ENCODE measurements around the gene POTEF. TPM values are rescaled to one million over a fixed set of nuclear protein-coding genes. Genes with fewer than 3 reads are reported as not detected.
"Not testable (repeated sequence)": the region's sequence is repeated elsewhere in the genome, so short reads cannot be mapped to it uniquely, and the experiment has no call there.

POTEF gene
- total RNA-seq = under 1 TPM in 1 of 4 donors, not detected in 3; 0.27 TPM

- WGBS, 2 donors = 89 to 93% methylated on average over 20 to 29 of the region's 29 CpGs
These were observed at the start of gene POTEF for GRCh38 chr2:130129120-130129829. Gene POTEF, minus strand, starts transcription at chr2:130129222. Its CDS starts 8,707 bp downstream, at chr2:130120515.

GRCh38 chr2:130174866-130175265 lies 45.8 kb upstream of the POTEF start:
- peaks cover 12 to 32% of the 10 kb centered on the region in 2 donors for H3K36me3 ChIP-seq
- H3K9me3 ChIP-seq; DNase-seq; H3K4me1 ChIP-seq; H3K4me3 ChIP-seq (replicated peaks in 1 of 3); H3K27me3 ChIP-seq; H3K27ac ChIP-seq; intact Hi-C loops (cut with DNase I): not testable (repeated sequence)
- 93 to 94% methylated on average over 5 of the region's 5 CpGs for WGBS, 2 donors

More at GRCh38 chr2:130129120-130129829, at the start of gene POTEF:
- H3K27ac ChIP-seq; H3K4me3 ChIP-seq (replicated peaks in 1 of 3); H3K36me3 ChIP-seq; H3K27me3 ChIP-seq; H3K4me1 ChIP-seq; H3K9me3 ChIP-seq; intact Hi-C loops (cut with DNase I); DNase-seq: not testable (repeated sequence)

DNA sequence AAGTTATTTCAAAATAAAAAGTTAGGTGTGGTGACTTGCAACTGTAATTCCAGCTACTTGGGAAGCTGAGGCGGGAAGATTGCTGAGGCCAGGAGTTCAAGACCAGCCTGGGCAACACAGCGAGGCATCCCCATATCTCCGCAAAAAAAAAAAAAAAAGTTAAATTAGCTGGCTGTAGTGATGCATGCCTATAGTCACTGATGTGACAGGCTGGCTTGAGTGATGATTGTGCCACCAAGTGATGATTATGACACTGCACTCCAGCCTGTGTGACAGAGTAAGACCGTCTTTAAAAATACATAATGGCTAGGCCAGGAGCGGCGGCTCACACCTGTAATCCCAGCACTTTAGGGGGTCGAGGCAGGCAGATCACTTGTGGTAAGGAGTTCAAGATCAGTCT lies 40.9 kb upstream of the POTEF start:
- TF ChIP-seq POLR2A (IDR thresholded peaks at IDR 0.05) = no peak
- TF ChIP-seq, protein P1, sequence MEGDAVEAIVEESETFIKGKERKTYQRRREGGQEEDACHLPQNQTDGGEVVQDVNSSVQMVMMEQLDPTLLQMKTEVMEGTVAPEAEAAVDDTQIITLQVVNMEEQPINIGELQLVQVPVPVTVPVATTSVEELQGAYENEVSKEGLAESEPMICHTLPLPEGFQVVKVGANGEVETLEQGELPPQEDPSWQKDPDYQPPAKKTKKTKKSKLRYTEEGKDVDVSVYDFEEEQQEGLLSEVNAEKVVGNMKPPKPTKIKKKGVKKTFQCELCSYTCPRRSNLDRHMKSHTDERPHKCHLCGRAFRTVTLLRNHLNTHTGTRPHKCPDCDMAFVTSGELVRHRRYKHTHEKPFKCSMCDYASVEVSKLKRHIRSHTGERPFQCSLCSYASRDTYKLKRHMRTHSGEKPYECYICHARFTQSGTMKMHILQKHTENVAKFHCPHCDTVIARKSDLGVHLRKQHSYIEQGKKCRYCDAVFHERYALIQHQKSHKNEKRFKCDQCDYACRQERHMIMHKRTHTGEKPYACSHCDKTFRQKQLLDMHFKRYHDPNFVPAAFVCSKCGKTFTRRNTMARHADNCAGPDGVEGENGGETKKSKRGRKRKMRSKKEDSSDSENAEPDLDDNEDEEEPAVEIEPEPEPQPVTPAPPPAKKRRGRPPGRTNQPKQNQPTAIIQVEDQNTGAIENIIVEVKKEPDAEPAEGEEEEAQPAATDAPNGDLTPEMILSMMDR (IDR thresholded peaks at IDR 0.05) = no peak
- no peaks in the 10 kb centered on the region for H3K9me3 ChIP-seq
- DNase-seq = no peak
- intact Hi-C loops (cut with DNase I) = no loop called here
- H3K4me3 ChIP-seq (replicated peaks in 1 of 3) = no peak overlapping the region
- no peaks in the 10 kb centered on the region for H3K27me3 ChIP-seq
- peaks cover 19 to 56% of the 10 kb centered on the region in 2 donors for H3K36me3 ChIP-seq
- H3K27ac ChIP-seq = no peak overlapping the region
- no peaks in the 10 kb centered on the region for H3K4me1 ChIP-seq
- 91 to 98% methylated on average over 7 of the region's 7 CpGs for WGBS, 2 donors

DNA sequence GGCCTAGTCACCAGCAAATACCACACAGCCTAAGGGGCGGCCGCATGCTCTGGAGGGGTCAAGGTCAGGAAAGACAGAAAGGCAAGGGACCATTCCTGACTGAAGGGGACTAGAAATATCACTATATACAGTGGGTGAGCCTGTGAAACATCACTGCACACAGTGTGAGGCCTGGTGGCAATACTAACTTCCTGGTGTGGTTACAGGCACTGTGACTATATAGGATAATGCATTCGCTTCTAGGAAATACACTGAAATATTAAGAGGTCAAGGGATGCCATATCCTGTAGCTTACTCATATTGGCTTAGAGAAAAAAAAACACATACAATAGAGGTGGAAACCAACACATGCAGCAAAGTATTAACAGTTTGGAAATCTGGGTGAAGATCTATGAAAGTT lies 40.1 kb upstream of the POTEF start:
- H3K9me3 ChIP-seq; DNase-seq; H3K27me3 ChIP-seq; H3K4me3 ChIP-seq (replicated peaks in 1 of 3); H3K27ac ChIP-seq; H3K4me1 ChIP-seq; intact Hi-C loops (cut with DNase I): not testable (repeated sequence)
- 93 to 98% methylated on average over 3 of the region's 3 CpGs for WGBS, 2 donors
- H3K36me3 ChIP-seq = peaks cover 23 to 52% of the 10 kb centered on the region in 2 donors

GRCh38 chr2:130166611-130167010 lies 37.6 kb upstream of the POTEF start:
- intact Hi-C loops (cut with DNase I); H3K4me1 ChIP-seq; H3K4me3 ChIP-seq (replicated peaks in 1 of 3); H3K9me3 ChIP-seq; DNase-seq; H3K27ac ChIP-seq; H3K27me3 ChIP-seq: not testable (repeated sequence)
- H3K36me3 ChIP-seq = peaks cover 26 to 54% of the 10 kb centered on the region in 2 donors
- 86 to 93% methylated on average over 3 of the region's 3 CpGs for whole genome bisulfite sequencing, 2 donors

GRCh38 chr2:130165293-130166016 lies 36.4 kb upstream of the POTEF start:
- WGBS, 2 donors = 96 to 98% methylated on average over 8 of the region's 8 CpGs
- H3K9me3 ChIP-seq = no peaks in the 10 kb centered on the region
- intact Hi-C loops (cut with DNase I) = no loop called here
- no peak overlapping the region for H3K27ac ChIP-seq
- DNase-seq = no peak
- H3K27me3 ChIP-seq = no peaks in the 10 kb centered on the region
- H3K4me1 ChIP-seq = peaks cover 6 to 14% of the 10 kb centered on the region in 2 donors
- H3K4me3 ChIP-seq (replicated peaks in 1 of 3) = no peak overlapping the region
- TF ChIP-seq, protein P1 (IDR thresholded peaks at IDR 0.05) = no peak
- no peak for TF ChIP-seq POLR2A (IDR thresholded peaks at IDR 0.05)
- H3K36me3 ChIP-seq = peaks cover 21 to 44% of the 10 kb centered on the region in 2 donors

- intact Hi-C loops (cut with DNase I) = no loop called here
- no peak for TF ChIP-seq POLR2A (IDR thresholded peaks at IDR 0.05)
- TF ChIP-seq, protein P1 (IDR thresholded peaks at IDR 0.05) = no peak
- 92 to 96% methylated on average over 7 to 8 of the region's 9 CpGs for WGBS, 2 donors
- H3K27me3 ChIP-seq = no peaks in the 10 kb centered on the region
- peaks cover 21 to 36% of the 10 kb centered on the region in 2 donors for H3K36me3 ChIP-seq
- H3K9me3 ChIP-seq = no peaks in the 10 kb centered on the region
- H3K4me1 ChIP-seq = peaks cover 24 to 37% of the 10 kb centered on the region in 2 donors
- DNase-seq = no peak
- H3K4me3 ChIP-seq (replicated peaks in 1 of 3) = no peak overlapping the region
- peak overlapping the region in 1 of 3 donors; percentile 90 for H3K27ac ChIP-seq
These were observed 33.9 kb upstream of the POTEF start for GRCh38 chr2:130162968-130163367.

GRCh38 chr2:130162486-130162885 lies 33.5 kb upstream of the POTEF start:
- H3K4me3 ChIP-seq (replicated peaks in 1 of 3); H3K9me3 ChIP-seq; intact Hi-C loops (cut with DNase I); DNase-seq; H3K27me3 ChIP-seq: not testable (repeated sequence)
- peak overlapping the region in 2 of 3 donors; percentile 90 to 95 for H3K27ac ChIP-seq
- WGBS, 2 donors = 93 to 98% methylated on average over 5 to 6 of the region's 7 CpGs
- H3K4me1 ChIP-seq = peaks cover 28 to 42% of the 10 kb centered on the region in 2 donors
- peaks cover 20 to 35% of the 10 kb centered on the region in 2 donors for H3K36me3 ChIP-seq
